RWPE2 (cell line): ENCODE measurements around the gene EPB41L3.

Source experiments
- ATAC-seq: fragments of 200-7000 bp; cut with Tn5 transposase; 3 replicates; pipeline ENCODE4 v1.9.1; 2021; ENCODE audit warnings: low read depth
- DNase-seq: peaks from one replicate; pipeline ENCODE4 v3.0.0-alpha.2; 2020; ENCODE audit warnings: low spot score
- H3K27ac ChIP-seq: fragments of 450-650 bp; 2 replicates; pipeline ENCODE4 v1.5.1; 2017; ENCODE audit warnings: mild to moderate bottlenecking; ENCODE audit not compliant: poor library complexity, severe bottlenecking
- H3K27me3 ChIP-seq: fragments of 250-450 bp; sonication (Bioruptor Pico); 2 replicates; pipeline ENCODE4 v1.5.1; 2021; ENCODE audit warnings: mild to moderate bottlenecking, moderate library complexity; ENCODE audit not compliant: insufficient read depth, poor library complexity, severe bottlenecking
- H3K36me3 ChIP-seq: fragments of 250-450 bp; sonication (Bioruptor Pico); 2 replicates; pipeline ENCODE4 v1.5.1; 2020; ENCODE audit warnings: low read depth, mild to moderate bottlenecking, moderate library complexity
- H3K4me1 ChIP-seq: fragments of 250-450 bp; sonication (Bioruptor Pico); 2 replicates; pipeline ENCODE4 v1.5.1; 2021; ENCODE audit warnings: mild to moderate bottlenecking, moderate library complexity; ENCODE audit not compliant: insufficient read depth, poor library complexity, severe bottlenecking
- H3K4me3 ChIP-seq: fragments of 250-450 bp; sonication (Bioruptor Pico); 2 replicates; pipeline ENCODE4 v1.5.1; 2021; ENCODE audit warnings: mild to moderate bottlenecking, moderate library complexity; ENCODE audit not compliant: severe bottlenecking
- H3K9me3 ChIP-seq: fragments of 250-450 bp; sonication (Bioruptor Pico); 2 replicates; pipeline ENCODE4 v1.5.1; 2021; ENCODE audit warnings: mild to moderate bottlenecking, moderate library complexity; ENCODE audit not compliant: severe bottlenecking
- TF ChIP-seq, protein P1 (sequence below): fragments of 450-650 bp; IDR thresholded peaks from one replicate; pipeline ENCODE4 v1.5.1; 2017; ENCODE audit warnings: mild to moderate bottlenecking, moderate library complexity; ENCODE audit not compliant: poor library complexity, severe bottlenecking

The EPB41L3 gene

DNA sequence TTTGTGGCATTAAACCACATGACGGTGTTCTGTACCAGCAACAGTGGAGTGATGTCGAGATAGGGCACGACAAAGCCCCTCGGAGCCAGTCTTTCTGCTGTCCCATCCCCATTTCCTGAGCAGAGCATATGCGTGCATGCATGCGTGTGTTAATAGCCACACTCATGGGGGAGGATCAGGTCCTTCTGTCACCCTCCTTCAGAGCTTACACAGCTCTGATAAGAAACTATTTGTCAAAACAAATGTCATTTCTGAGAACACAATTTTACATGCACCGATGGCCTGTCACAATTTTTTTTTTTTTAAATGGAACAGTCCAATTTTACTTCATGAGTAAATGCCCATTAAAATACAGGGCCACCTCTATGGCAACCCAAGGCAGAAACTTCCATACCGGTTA is 152.4 kb downstream of the EPB41L3 start:
- H3K36me3 ChIP-seq, result no peaks in the 10 kb centered on the region
- DNase-seq, result no peak
- no peaks in the 10 kb centered on the region for H3K4me1 ChIP-seq
- TF ChIP-seq, protein P1, sequence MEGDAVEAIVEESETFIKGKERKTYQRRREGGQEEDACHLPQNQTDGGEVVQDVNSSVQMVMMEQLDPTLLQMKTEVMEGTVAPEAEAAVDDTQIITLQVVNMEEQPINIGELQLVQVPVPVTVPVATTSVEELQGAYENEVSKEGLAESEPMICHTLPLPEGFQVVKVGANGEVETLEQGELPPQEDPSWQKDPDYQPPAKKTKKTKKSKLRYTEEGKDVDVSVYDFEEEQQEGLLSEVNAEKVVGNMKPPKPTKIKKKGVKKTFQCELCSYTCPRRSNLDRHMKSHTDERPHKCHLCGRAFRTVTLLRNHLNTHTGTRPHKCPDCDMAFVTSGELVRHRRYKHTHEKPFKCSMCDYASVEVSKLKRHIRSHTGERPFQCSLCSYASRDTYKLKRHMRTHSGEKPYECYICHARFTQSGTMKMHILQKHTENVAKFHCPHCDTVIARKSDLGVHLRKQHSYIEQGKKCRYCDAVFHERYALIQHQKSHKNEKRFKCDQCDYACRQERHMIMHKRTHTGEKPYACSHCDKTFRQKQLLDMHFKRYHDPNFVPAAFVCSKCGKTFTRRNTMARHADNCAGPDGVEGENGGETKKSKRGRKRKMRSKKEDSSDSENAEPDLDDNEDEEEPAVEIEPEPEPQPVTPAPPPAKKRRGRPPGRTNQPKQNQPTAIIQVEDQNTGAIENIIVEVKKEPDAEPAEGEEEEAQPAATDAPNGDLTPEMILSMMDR, result no peak
- no peak overlapping the region for H3K27ac ChIP-seq
- H3K27me3 ChIP-seq, result no peaks in the 10 kb centered on the region
- no peak for ATAC-seq
- H3K4me3 ChIP-seq, result no peak overlapping the region
- H3K9me3 ChIP-seq, result no peaks in the 10 kb centered on the region

GRCh38 chr18:5389356-5389755 is 154.4 kb downstream of the EPB41L3 start:
- no peaks in the 10 kb centered on the region for H3K4me1 ChIP-seq
- H3K36me3 ChIP-seq, result no peaks in the 10 kb centered on the region
- ATAC-seq, result no peak

GRCh38 chr18:5388896-5389295 is 154.9 kb downstream of the EPB41L3 start:
- Histone ChIP-seq H3K27me3 (no peaks in the 10 kb centered on the region), H3K27ac (no peak overlapping the region), H3K4me3 (no peak overlapping the region), H3K36me3 (no peaks in the 10 kb centered on the region), H3K4me1 (no peaks in the 10 kb centered on the region), H3K9me3 (no peaks in the 10 kb centered on the region)
- no peak for ATAC-seq
- TF ChIP-seq, protein P1, result no peak
- DNase-seq, result no peak

More at GRCh38 chr18:5389356-5389755, 154.4 kb downstream of the EPB41L3 start:
- TF ChIP-seq, protein P1, result no peak
- H3K27me3 ChIP-seq, result no peaks in the 10 kb centered on the region
- no peak for DNase-seq
- no peaks in the 10 kb centered on the region for H3K9me3 ChIP-seq
- no peak overlapping the region for H3K27ac ChIP-seq
- no peak overlapping the region for H3K4me3 ChIP-seq

GRCh38 chr18:5380586-5380985 is 163.2 kb downstream of the EPB41L3 start:
- H3K36me3 ChIP-seq, result no peaks in the 10 kb centered on the region
- DNase-seq (no peak), ATAC-seq (no peak; the same call in 2 of the 3 replicates)
- H3K27me3 ChIP-seq, result no peaks in the 10 kb centered on the region
- H3K27ac ChIP-seq, result no peak overlapping the region
- H3K9me3 ChIP-seq, result no peaks in the 10 kb centered on the region
- H3K4me3 ChIP-seq, result no peak overlapping the region
- TF ChIP-seq, protein P1, result no peak
- H3K4me1 ChIP-seq, result no peaks in the 10 kb centered on the region

DNA sequence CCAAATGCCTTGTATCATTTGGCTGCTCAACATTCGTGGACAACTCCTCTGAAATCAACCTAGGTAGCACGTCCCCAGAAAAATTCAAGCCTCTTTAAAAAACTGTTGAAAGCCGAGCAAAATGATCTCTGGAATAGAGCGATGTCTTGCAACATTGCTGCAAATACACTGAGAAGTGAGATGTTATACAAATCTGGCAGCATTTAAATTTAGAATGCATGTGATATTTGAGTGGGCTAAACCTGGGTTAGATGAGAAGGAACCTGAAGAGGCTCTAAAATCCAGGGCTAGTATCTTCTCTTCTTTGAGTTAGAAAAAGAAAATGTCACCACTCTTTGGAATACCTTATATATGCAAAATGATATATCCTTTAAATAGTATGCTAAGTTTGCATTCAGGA is 166.8 kb downstream of the EPB41L3 start:
- Histone ChIP-seq H3K9me3 (no peaks in the 10 kb centered on the region), H3K4me1 (no peaks in the 10 kb centered on the region), H3K27me3 (no peaks in the 10 kb centered on the region), H3K27ac (no peak overlapping the region), H3K36me3 (no peaks in the 10 kb centered on the region), H3K4me3 (no peak overlapping the region)
- TF ChIP-seq, protein P1, result no peak
- no peak for ATAC-seq
- no peak for DNase-seq
